Liver (tissue), 9 donors: ENCODE results near the gene FXYD7. TPM values are rescaled to one million over a fixed set of nuclear protein-coding genes. Genes with fewer than 3 reads are reported as not detected.
A peak's percentile ranks its signal among the peaks of the same experiment; 100 is the strongest.

Experiments used
- DNase-seq: peaks from one replicate; pipeline ENCODE4 v3.0.0-alpha.2; 2017; ENCODE audit warnings: low spot score
- H3K27ac ChIP-seq, 2 donors: one replicate each; pipeline ENCODE4 v1.7.0; 2013; ENCODE audit warnings: inconsistent platforms in 2 of 2, low read length in 2 of 2, control low read depth in 1 of 2, low read depth in 1 of 2, mild to moderate bottlenecking in 1 of 2
- H3K27me3 ChIP-seq, 4 donors: one replicate each; pipeline versions ENCODE4 v1.6.1 to v1.7.0; 2013; ENCODE audit warnings: low read length in 3 of 4, inconsistent platforms in 1 of 4, mild to moderate bottlenecking in 1 of 4, moderate library complexity in 1 of 4; ENCODE audit not compliant: control insufficient read depth in 4 of 4, insufficient read depth in 4 of 4
- H3K36me3 ChIP-seq, 4 donors: one replicate each; pipeline versions ENCODE4 v1.6.1 to v1.7.0; 2013; ENCODE audit warnings: low read length in 3 of 4, mild to moderate bottlenecking in 3 of 4, low read depth in 1 of 4, moderate library complexity in 1 of 4; ENCODE audit not compliant: control insufficient read depth in 4 of 4, insufficient read depth in 3 of 4
- H3K4me1 ChIP-seq, 4 donors: one replicate each; pipeline versions ENCODE4 v1.6.1 to v1.7.0; 2013; ENCODE audit warnings: low read length in 3 of 4, mild to moderate bottlenecking in 3 of 4, moderate library complexity in 1 of 4; ENCODE audit not compliant: control insufficient read depth in 4 of 4, insufficient read depth in 4 of 4
- H3K4me3 ChIP-seq, 3 donors: one replicate each; pipeline versions ENCODE4 v1.6.1 to v1.7.0; 2013; ENCODE audit warnings: low read length in 3 of 3, control low read depth in 1 of 3, low read depth in 1 of 3, mild to moderate bottlenecking in 1 of 3
- H3K9ac ChIP-seq, 2 donors: one replicate each; pipeline ENCODE4 v1.7.0; 2013; ENCODE audit warnings: low read length in 2 of 2, mild to moderate bottlenecking in 2 of 2, moderate library complexity in 2 of 2, control low read depth in 1 of 2, low read depth in 1 of 2
- H3K9me3 ChIP-seq, 4 donors: one replicate each; pipeline versions ENCODE4 v1.6.1 to v1.7.0; 2013; ENCODE audit warnings: low read length in 3 of 4; ENCODE audit not compliant: control insufficient read depth in 4 of 4
- EGR1 ChIP-seq, 2 donors: IDR thresholded peaks; 2 replicates each; pipeline ENCODE4 v1.6.1; 2016 to 2018; ENCODE audit warnings: antibody characterized with exemption in 2 of 2, low read depth in 2 of 2
- FOXA1 ChIP-seq: IDR thresholded peaks from 2 replicates; pipeline ENCODE4 v1.6.1; 2016; ENCODE audit warnings: antibody characterized with exemption
- FOXA2 ChIP-seq: IDR thresholded peaks from 2 replicates; pipeline ENCODE4 v1.6.1; 2016; ENCODE audit warnings: antibody characterized with exemption
- GABPA ChIP-seq, 2 donors: IDR thresholded peaks in 1 of 2; conservative IDR thresholded peaks in 1 of 2; 2 replicates each; pipeline ENCODE4 v1.6.1; 2016; ENCODE audit warnings: antibody characterized with exemption in 2 of 2, mild to moderate bottlenecking in 1 of 2, moderate library complexity in 1 of 2
- HNF4A ChIP-seq, 2 donors: conservative IDR thresholded peaks; 2 replicates each; pipeline ENCODE4 v1.6.1; 2016; ENCODE audit warnings: antibody characterized with exemption in 2 of 2, mild to moderate bottlenecking in 2 of 2
- HNF4G ChIP-seq: IDR thresholded peaks from 2 replicates; pipeline ENCODE4 v1.6.1; 2016; ENCODE audit warnings: antibody characterized with exemption
- JUND ChIP-seq, 2 donors: IDR thresholded peaks; 2 replicates each; pipeline ENCODE4 v1.6.1; 2016; ENCODE audit warnings: antibody characterized with exemption in 2 of 2
- NR2F2 ChIP-seq: IDR thresholded peaks from 2 replicates; pipeline ENCODE4 v1.6.1; 2016; ENCODE audit warnings: antibody characterized with exemption
- RAD21 ChIP-seq, 2 donors: IDR thresholded peaks; 2 replicates each; pipeline ENCODE4 v1.6.1; 2016; ENCODE audit warnings: antibody characterized with exemption in 2 of 2, mild to moderate bottlenecking in 2 of 2
- RXRA ChIP-seq, 2 donors: IDR thresholded peaks; 2 replicates each; pipeline ENCODE4 v1.6.1; 2017 to 2018; ENCODE audit warnings: antibody characterized with exemption in 2 of 2, mild to moderate bottlenecking in 1 of 2
- SP1 ChIP-seq: IDR thresholded peaks from 2 replicates; pipeline ENCODE4 v1.6.1; 2018; ENCODE audit warnings: antibody characterized with exemption, mild to moderate bottlenecking
- TAF1 ChIP-seq: conservative IDR thresholded peaks from 2 replicates; pipeline ENCODE4 v1.6.1; 2016; ENCODE audit warnings: antibody characterized with exemption, mild to moderate bottlenecking
- WGBS: extraction: QIAGEN DNeasy Blood & Tissue Kit; methylation state at CpG from one replicate; pipeline ENCODE4 v1.1.7; 2013; 5-methylcytosine and 5-hydroxymethylcytosine counted together
- polyA plus RNA-seq, 2 donors: library from polyadenylated mRNA; stranded (reverse) in 1 of 2; unstranded in 1 of 2; fragments of 200-250 nt in 1 of 2; fragments of >200 nt in 1 of 2; fragmentation: Nextera tagmentation in 1 of 2; extraction: Ambion mirVana in 1 of 2; gene quantifications; one replicate each; pipeline versions ENCODE4 v1.2.1 to v1.2.3, GENCODE V29; 2013 to 2015
- total RNA-seq, 2 donors: library from RNA; depleted of rRNA; stranded (reverse); fragments of >200 nt; gene quantifications; one replicate each; pipeline ENCODE4 v1.2.3, GENCODE V29; 2014
- TF ChIP-seq, protein P1 (sequence below): IDR thresholded peaks from 2 replicates; pipeline ENCODE4 v1.6.1; 2016; ENCODE audit warnings: antibody characterized with exemption
- TF ChIP-seq, protein P2 (sequence below): fragments of 150-350 bp; IDR thresholded peaks from 2 replicates; pipeline ENCODE4 v1.5.1; 2017; ENCODE audit warnings: improper control_type of control experiment, low read depth, low read length; ENCODE audit not compliant: missing input control
- TF ChIP-seq, protein P3 (sequence below): IDR thresholded peaks from 2 replicates; pipeline ENCODE4 v1.6.1; 2016; ENCODE audit warnings: antibody characterized with exemption
- TF ChIP-seq, protein P4 (sequence below): IDR thresholded peaks from 2 replicates; pipeline ENCODE4 v1.6.1; 2016; ENCODE audit warnings: antibody characterized with exemption, mild to moderate bottlenecking
- TF ChIP-seq, protein P5 (sequence below): IDR thresholded peaks from 2 replicates; pipeline ENCODE4 v1.6.1; 2016; ENCODE audit warnings: antibody characterized with exemption
- donor health status: healthy.
- donor health status: healthy.
- donor health status: healthy.
- donor health status: healthy.
- donor health status: healthy.

FXYD7 gene
- total and polyA plus RNA-seq, 4 donors: 0.08 to 0.09 TPM; not detected in 2

DNA sequence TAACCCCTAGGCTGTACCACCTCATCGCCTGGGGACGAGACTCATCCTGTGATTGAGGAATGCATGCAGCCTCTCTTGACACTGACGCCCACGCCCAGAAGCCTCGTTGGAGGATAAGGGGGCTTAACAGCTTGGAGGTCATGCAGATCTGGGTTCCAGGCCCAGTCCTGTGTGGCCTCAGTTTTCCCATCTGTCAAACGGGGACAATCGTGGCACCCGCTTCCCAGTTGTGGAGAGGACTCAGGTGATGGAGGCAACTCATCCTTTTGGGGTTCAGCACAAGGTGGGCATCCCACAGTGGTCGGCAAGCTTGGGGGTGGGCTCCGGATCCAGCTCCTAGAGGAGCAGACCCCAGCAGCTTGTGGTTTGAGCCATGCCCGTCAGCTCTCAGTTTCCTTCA lies 6.8 kb upstream of the FXYD7 start:
- no peak for DNase-seq
- Histone ChIP-seq H3K27ac (peak overlapping the region; percentile 97 to 99), H3K9me3 (no peaks in the 10 kb centered on the region), H3K9ac (peak overlapping the region in 1 of 2 donors; percentile 32), H3K27me3 (no peaks in the 10 kb centered on the region), H3K4me1 (peaks cover 18 to 46% (median 34%) of the 10 kb centered on the region in 4 donors), H3K36me3 (no peaks in the 10 kb centered on the region), H3K4me3 (no peak overlapping the region)
- 75% methylated on average over 11 of the region's 11 CpGs for WGBS
- TF ChIP-seq SP1: no peak
- TF ChIP-seq RAD21 (IDR thresholded peaks at IDR 0.05): no peak
- TF ChIP-seq FOXA1: no peak
- TF ChIP-seq, protein P1, sequence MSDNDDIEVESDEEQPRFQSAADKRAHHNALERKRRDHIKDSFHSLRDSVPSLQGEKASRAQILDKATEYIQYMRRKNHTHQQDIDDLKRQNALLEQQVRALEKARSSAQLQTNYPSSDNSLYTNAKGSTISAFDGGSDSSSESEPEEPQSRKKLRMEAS: no peak
- no peak for TF ChIP-seq HNF4A (conservative IDR thresholded peaks at IDR 0.05)
- TF ChIP-seq, protein P2, sequence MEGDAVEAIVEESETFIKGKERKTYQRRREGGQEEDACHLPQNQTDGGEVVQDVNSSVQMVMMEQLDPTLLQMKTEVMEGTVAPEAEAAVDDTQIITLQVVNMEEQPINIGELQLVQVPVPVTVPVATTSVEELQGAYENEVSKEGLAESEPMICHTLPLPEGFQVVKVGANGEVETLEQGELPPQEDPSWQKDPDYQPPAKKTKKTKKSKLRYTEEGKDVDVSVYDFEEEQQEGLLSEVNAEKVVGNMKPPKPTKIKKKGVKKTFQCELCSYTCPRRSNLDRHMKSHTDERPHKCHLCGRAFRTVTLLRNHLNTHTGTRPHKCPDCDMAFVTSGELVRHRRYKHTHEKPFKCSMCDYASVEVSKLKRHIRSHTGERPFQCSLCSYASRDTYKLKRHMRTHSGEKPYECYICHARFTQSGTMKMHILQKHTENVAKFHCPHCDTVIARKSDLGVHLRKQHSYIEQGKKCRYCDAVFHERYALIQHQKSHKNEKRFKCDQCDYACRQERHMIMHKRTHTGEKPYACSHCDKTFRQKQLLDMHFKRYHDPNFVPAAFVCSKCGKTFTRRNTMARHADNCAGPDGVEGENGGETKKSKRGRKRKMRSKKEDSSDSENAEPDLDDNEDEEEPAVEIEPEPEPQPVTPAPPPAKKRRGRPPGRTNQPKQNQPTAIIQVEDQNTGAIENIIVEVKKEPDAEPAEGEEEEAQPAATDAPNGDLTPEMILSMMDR: no peak
- TF ChIP-seq, protein P3, sequence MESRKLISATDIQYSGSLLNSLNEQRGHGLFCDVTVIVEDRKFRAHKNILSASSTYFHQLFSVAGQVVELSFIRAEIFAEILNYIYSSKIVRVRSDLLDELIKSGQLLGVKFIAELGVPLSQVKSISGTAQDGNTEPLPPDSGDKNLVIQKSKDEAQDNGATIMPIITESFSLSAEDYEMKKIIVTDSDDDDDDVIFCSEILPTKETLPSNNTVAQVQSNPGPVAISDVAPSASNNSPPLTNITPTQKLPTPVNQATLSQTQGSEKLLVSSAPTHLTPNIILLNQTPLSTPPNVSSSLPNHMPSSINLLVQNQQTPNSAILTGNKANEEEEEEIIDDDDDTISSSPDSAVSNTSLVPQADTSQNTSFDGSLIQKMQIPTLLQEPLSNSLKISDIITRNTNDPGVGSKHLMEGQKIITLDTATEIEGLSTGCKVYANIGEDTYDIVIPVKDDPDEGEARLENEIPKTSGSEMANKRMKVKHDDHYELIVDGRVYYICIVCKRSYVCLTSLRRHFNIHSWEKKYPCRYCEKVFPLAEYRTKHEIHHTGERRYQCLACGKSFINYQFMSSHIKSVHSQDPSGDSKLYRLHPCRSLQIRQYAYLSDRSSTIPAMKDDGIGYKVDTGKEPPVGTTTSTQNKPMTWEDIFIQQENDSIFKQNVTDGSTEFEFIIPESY: no peak
- no peak for TF ChIP-seq TAF1
- no peak for TF ChIP-seq NR2F2
- TF ChIP-seq FOXA2: no peak
- TF ChIP-seq, protein P4, sequence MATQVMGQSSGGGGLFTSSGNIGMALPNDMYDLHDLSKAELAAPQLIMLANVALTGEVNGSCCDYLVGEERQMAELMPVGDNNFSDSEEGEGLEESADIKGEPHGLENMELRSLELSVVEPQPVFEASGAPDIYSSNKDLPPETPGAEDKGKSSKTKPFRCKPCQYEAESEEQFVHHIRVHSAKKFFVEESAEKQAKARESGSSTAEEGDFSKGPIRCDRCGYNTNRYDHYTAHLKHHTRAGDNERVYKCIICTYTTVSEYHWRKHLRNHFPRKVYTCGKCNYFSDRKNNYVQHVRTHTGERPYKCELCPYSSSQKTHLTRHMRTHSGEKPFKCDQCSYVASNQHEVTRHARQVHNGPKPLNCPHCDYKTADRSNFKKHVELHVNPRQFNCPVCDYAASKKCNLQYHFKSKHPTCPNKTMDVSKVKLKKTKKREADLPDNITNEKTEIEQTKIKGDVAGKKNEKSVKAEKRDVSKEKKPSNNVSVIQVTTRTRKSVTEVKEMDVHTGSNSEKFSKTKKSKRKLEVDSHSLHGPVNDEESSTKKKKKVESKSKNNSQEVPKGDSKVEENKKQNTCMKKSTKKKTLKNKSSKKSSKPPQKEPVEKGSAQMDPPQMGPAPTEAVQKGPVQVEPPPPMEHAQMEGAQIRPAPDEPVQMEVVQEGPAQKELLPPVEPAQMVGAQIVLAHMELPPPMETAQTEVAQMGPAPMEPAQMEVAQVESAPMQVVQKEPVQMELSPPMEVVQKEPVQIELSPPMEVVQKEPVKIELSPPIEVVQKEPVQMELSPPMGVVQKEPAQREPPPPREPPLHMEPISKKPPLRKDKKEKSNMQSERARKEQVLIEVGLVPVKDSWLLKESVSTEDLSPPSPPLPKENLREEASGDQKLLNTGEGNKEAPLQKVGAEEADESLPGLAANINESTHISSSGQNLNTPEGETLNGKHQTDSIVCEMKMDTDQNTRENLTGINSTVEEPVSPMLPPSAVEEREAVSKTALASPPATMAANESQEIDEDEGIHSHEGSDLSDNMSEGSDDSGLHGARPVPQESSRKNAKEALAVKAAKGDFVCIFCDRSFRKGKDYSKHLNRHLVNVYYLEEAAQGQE: no peak
- no peak for TF ChIP-seq JUND (IDR thresholded peaks at IDR 0.05)
- TF ChIP-seq, protein P5, sequence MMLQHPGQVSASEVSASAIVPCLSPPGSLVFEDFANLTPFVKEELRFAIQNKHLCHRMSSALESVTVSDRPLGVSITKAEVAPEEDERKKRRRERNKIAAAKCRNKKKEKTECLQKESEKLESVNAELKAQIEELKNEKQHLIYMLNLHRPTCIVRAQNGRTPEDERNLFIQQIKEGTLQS: no peak
- no peak for TF ChIP-seq RXRA (IDR thresholded peaks at IDR 0.05)
- no peak for TF ChIP-seq GABPA (IDR thresholded peaks at IDR 0.05 in 1 of 2, conservative IDR thresholded peaks at IDR 0.05 in 1 of 2)
- no peak for TF ChIP-seq HNF4G
- TF ChIP-seq EGR1 (IDR thresholded peaks at IDR 0.05; ENCODE audit: low read depth in 2 of 2): no peak
